PC-9 (cell line): ENCODE measurements around the gene KRT76. TPM values are rescaled to one million over a fixed set of nuclear protein-coding genes. Genes with fewer than 3 reads are reported as not detected.

Experiments
- BruUV-seq: library from RNA; stranded (reverse); fragments of 400-500 nt; replicated peaks from 2 replicates; lab custom pipeline; 2021; lab: Mats Ljungman, UMichigan
- CTCF ChIA-PET: fragments of 300-600 bp; sonication (Branson Sonifier 250); formaldehyde crosslinking; loops from one replicate; lab custom pipeline; 2022; ENCODE audit warnings: antibody characterized with exemption; lab: Charles Lee
- POLR2A ChIA-PET: fragments of 300-600 bp; sonication (Branson Sonifier 250); formaldehyde crosslinking; loops from one replicate; lab custom pipeline; 2022; ENCODE audit warnings: antibody characterized with exemption; ENCODE audit not compliant: unreplicated experiment; lab: Charles Lee
- DNase-seq, 2 experiments: peaks; one replicate each; pipeline versions ENCODE4 v3.0.0 to v3.0.0-alpha.2; 2015 to 2022; ENCODE audit warnings: mixed read lengths in 1 of 2
- H2AFZ ChIP-seq: fragments of 200-600 bp; sonication (generic); 2 replicates; pipeline ENCODE4 v1.8.1; 2017; ENCODE audit warnings: antibody characterized with exemption
- H3F3A ChIP-seq: fragments of 200-600 bp; sonication (generic); 2 replicates; pipeline ENCODE4 v1.8.1; 2017; ENCODE audit warnings: antibody characterized with exemption, mild to moderate bottlenecking, low read depth; ENCODE audit not compliant: insufficient read depth
- H3K27ac ChIP-seq: fragments of 200-600 bp; sonication (generic); 2 replicates; pipeline ENCODE4 v1.6.1; 2016; ENCODE audit warnings: mixed run types
- H3K27me3 ChIP-seq: fragments of 200-600 bp; sonication (generic); 2 replicates; pipeline ENCODE4 v1.6.1; 2016; ENCODE audit warnings: low read depth, mixed run types; ENCODE audit not compliant: insufficient read depth
- H3K36me3 ChIP-seq: fragments of 200-600 bp; sonication (generic); 2 replicates; pipeline ENCODE4 v1.6.1; 2016; ENCODE audit warnings: low read depth, mixed run types
- H3K4me1 ChIP-seq: fragments of 200-600 bp; sonication (generic); replicated peaks from 2 replicates; pipeline ENCODE4 v1.6.1; 2016; ENCODE audit warnings: mixed run types; ENCODE audit not compliant: insufficient read depth
- H3K4me2 ChIP-seq: fragments of 200-600 bp; sonication (generic); 2 replicates; pipeline ENCODE4 v1.6.1; 2017; ENCODE audit warnings: mixed run types
- H3K4me3 ChIP-seq: fragments of 200-600 bp; sonication (generic); 2 replicates; pipeline ENCODE4 v1.6.1; 2016; ENCODE audit warnings: mixed run types
- H3K79me2 ChIP-seq: fragments of 200-600 bp; sonication (generic); 2 replicates; pipeline ENCODE4 v1.6.1; 2017; ENCODE audit warnings: low read depth, mixed run types
- H3K9me2 ChIP-seq: fragments of 200-600 bp; sonication (generic); 2 replicates; pipeline ENCODE4 v1.8.1; 2017; ENCODE audit warnings: mild to moderate bottlenecking; ENCODE audit not compliant: insufficient read depth
- H3K9me3 ChIP-seq: fragments of 200-600 bp; sonication (generic); 2 replicates; pipeline ENCODE4 v1.8.1; 2016; ENCODE audit warnings: low read depth; ENCODE audit not compliant: insufficient read depth
- H4K20me1 ChIP-seq: fragments of 200-600 bp; sonication (generic); 2 replicates; pipeline ENCODE4 v1.8.1; 2017; ENCODE audit not compliant: insufficient read depth
- CTCF ChIP-seq: fragments of 200-600 bp; sonication (generic); conservative IDR thresholded peaks from 2 replicates; pipeline ENCODE4 v1.6.1; 2017; ENCODE audit warnings: mixed run types, antibody characterized with exemption, mild to moderate bottlenecking, moderate library complexity
- EZH2 ChIP-seq: fragments of 200-600 bp; sonication (generic); IDR thresholded peaks from 2 replicates; pipeline ENCODE4 v1.8.0; 2017; ENCODE audit warnings: antibody characterized with exemption, low read depth
- intact Hi-C: fragments of 100-400 bp; cut with micrococcal nuclease; formaldehyde crosslinking; loops from one replicate; pipeline ENCODE4 v1.10.0; 2022; ENCODE audit not compliant: unreplicated experiment
- total RNA-seq: library from RNA; stranded (reverse); gene quantifications from 2 replicates; pipeline ENCODE4 v1.2.3, GENCODE V29; 2021

KRT76 gene
- total RNA-seq, 1 experiment from 2014 or later: not detected

- Histone ChIP-seq H2AFZ (no peak overlapping the region), H3K9me2 (no peaks in the 10 kb centered on the region), H4K20me1 (no peaks in the 10 kb centered on the region), H3K27ac (no peak overlapping the region), H3K4me2 (no peak overlapping the region), H3K36me3 (no peaks in the 10 kb centered on the region), H3K27me3 (no peaks in the 10 kb centered on the region), H3K4me1 (no peaks in the 10 kb centered on the region), H3K9me3 (no peaks in the 10 kb centered on the region), H3K79me2 (no peaks in the 10 kb centered on the region), H3K4me3 (no peak overlapping the region), H3F3A (no peaks in the 10 kb centered on the region)
- BruUV-seq: no TSS peak
- no peak for DNase-seq
- CTCF ChIA-PET: no interaction called here
- intact Hi-C loops: no loop called here
- POLR2A ChIA-PET: interaction anchor here (0.6 kb wide), 2 partner anchors 11 to 97 kb away, joined by 4 to 5 read pairs; partner anchors contain the start of gene KRT8
- no peak for TF ChIP-seq CTCF
- no peak for TF ChIP-seq EZH2
Measured at GRCh38 chr12:52807544-52808470, 30.7 kb upstream of the KRT76 start.

- Histone ChIP-seq H3K36me3 (no peaks in the 10 kb centered on the region), H4K20me1 (no peaks in the 10 kb centered on the region), H3K79me2 (no peaks in the 10 kb centered on the region), H3K4me1 (0 out of 2 replicates have a peak, but pooled peaks cover 2% of the 10 kb centered on the region), H3K27me3 (no peaks in the 10 kb centered on the region), H3K9me2 (no peaks in the 10 kb centered on the region), H3F3A (no peaks in the 10 kb centered on the region), H3K27ac (no peak overlapping the region), H3K9me3 (no peaks in the 10 kb centered on the region), H3K4me3 (no peak overlapping the region), H3K4me2 (no peak overlapping the region), H2AFZ (no peak overlapping the region)
- no TSS peak for BruUV-seq
- intact Hi-C loops: no loop called here
- no peak for DNase-seq
- POLR2A ChIA-PET: interaction anchor here (0.6 kb wide), 1 partner anchor 98 kb away, joined by 5 read pairs; the partner anchor contains the start of gene KRT8
- TF ChIP-seq EZH2: no peak
- no peak for TF ChIP-seq CTCF
- CTCF ChIA-PET: no interaction called here
Measured at GRCh38 chr12:52806821-52807543, 29.8 kb upstream of the KRT76 start.

GRCh38 chr12:52806169-52806811, 29.1 kb upstream of the KRT76 start:
- H2AFZ ChIP-seq: no peak overlapping the region
- H4K20me1 ChIP-seq: no peaks in the 10 kb centered on the region
- H3K9me2 ChIP-seq: no peaks in the 10 kb centered on the region
- no peaks in the 10 kb centered on the region for H3K9me3 ChIP-seq
- H3K36me3 ChIP-seq: no peaks in the 10 kb centered on the region
- H3K4me1 ChIP-seq: peaks cover 8% of the 10 kb centered on the region
- ChIA-PET CTCF (no interaction called here), POLR2A (no interaction called here)
- H3K27ac ChIP-seq: no peak overlapping the region
- peaks cover 5% of the 10 kb centered on the region; the same call in 1 of the 2 replicates for H3F3A ChIP-seq
- no peak overlapping the region for H3K4me2 ChIP-seq
- no peak for DNase-seq
- H3K4me3 ChIP-seq: no peak overlapping the region
- no peaks in the 10 kb centered on the region for H3K27me3 ChIP-seq
- TF ChIP-seq EZH2 (no peak), CTCF (no peak)
- no peaks in the 10 kb centered on the region for H3K79me2 ChIP-seq
- intact Hi-C loops: no loop called here
- BruUV-seq: no TSS peak
